HepG2 (cell line): Measurements from ENCODE around the gene AK6. TPM values are rescaled to one million over a fixed set of nuclear protein-coding genes. Genes with fewer than 3 reads are reported as not detected.

ENCODE experiments used
- HOMEZ ChIP-seq: IDR thresholded peaks from 2 replicates; pipeline ENCODE4 v1.6.1; 2016; ENCODE audit warnings: low read depth
- MYC ChIP-seq: sonication (generic); formaldehyde crosslinking; IDR thresholded peaks from 2 replicates; pipeline ENCODE4 v1.9.0; 2021; ENCODE audit warnings: missing genetic modification reagents, borderline replicate concordance
- RFX1 ChIP-seq: fragments of 450-650 bp; IDR thresholded peaks from 2 replicates; pipeline ENCODE4 v1.6.1; 2017
- ZNF10 ChIP-seq: sonication (generic); formaldehyde crosslinking; IDR thresholded peaks from 2 replicates; pipeline ENCODE4 v1.4.0; 2020; ENCODE audit warnings: mild to moderate bottlenecking, low read depth, missing genetic modification reagents, borderline replicate concordance
- ZNF776 ChIP-seq: sonication (generic); formaldehyde crosslinking; IDR thresholded peaks from 2 replicates; pipeline ENCODE4 v1.4.0; 2020; ENCODE audit warnings: mild to moderate bottlenecking, missing genetic modification reagents
- polyA plus RNA-seq, 8 experiments: library from polyadenylated mRNA; depleted of rRNA in 3 of 8; stranded (reverse) in 7 of 8; unstranded in 1 of 8; fragments of >200 nt; fragmentation: Illumina TruSeq in 4 of 8; extraction: Trizol in 4 of 8; gene quantifications; 2 replicates each; pipeline versions ENCODE4 v1.2.1 to v1.2.3, GENCODE V29; 2011 to 2016; ENCODE audit warnings: low read depth in 4 of 8, missing spikeins in 1 of 8, mixed read lengths in 1 of 8; ENCODE audit not compliant: insufficient read depth in 1 of 8
- total RNA-seq, 5 experiments: library from RNA; depleted of rRNA; stranded (reverse); fragments of >200 nt; fragmentation: Illumina TruSeq; extraction: Trizol; gene quantifications; 2 replicates each; pipeline ENCODE4 v1.2.3, GENCODE V29; 2016; ENCODE audit warnings: low read depth in 1 of 5
- TF ChIP-seq, protein P1 (sequence below): sonication (generic); formaldehyde crosslinking; IDR thresholded peaks from 2 replicates; pipeline ENCODE4 v1.9.0; 2021; ENCODE audit warnings: mild to moderate bottlenecking, missing genetic modification reagents
- TF ChIP-seq, protein P2 (sequence below): sonication (generic); formaldehyde crosslinking; IDR thresholded peaks from 2 replicates; pipeline ENCODE4 v1.8.0; 2022; ENCODE audit warnings: missing genetic modification reagents, low read depth, mild to moderate bottlenecking, borderline replicate concordance
- TF ChIP-seq, protein P3 (sequence below): sonication (generic); formaldehyde crosslinking; IDR thresholded peaks from 2 replicates; pipeline ENCODE4 v1.4.0; 2020; ENCODE audit warnings: mild to moderate bottlenecking, missing genetic modification reagents, borderline replicate concordance

AK6 gene
- total and polyA plus RNA-seq, 2 of the 13 experiments (the other 11 are each of a cell fraction or from before 2014, with no cell fraction given): 31.1 to 77.2 TPM

GRCh38 chr5:69414885-69415583, 45.7 kb upstream of the AK6 start, which contains the start of gene MARVELD2 (continued):
- TF ChIP-seq, protein P1, sequence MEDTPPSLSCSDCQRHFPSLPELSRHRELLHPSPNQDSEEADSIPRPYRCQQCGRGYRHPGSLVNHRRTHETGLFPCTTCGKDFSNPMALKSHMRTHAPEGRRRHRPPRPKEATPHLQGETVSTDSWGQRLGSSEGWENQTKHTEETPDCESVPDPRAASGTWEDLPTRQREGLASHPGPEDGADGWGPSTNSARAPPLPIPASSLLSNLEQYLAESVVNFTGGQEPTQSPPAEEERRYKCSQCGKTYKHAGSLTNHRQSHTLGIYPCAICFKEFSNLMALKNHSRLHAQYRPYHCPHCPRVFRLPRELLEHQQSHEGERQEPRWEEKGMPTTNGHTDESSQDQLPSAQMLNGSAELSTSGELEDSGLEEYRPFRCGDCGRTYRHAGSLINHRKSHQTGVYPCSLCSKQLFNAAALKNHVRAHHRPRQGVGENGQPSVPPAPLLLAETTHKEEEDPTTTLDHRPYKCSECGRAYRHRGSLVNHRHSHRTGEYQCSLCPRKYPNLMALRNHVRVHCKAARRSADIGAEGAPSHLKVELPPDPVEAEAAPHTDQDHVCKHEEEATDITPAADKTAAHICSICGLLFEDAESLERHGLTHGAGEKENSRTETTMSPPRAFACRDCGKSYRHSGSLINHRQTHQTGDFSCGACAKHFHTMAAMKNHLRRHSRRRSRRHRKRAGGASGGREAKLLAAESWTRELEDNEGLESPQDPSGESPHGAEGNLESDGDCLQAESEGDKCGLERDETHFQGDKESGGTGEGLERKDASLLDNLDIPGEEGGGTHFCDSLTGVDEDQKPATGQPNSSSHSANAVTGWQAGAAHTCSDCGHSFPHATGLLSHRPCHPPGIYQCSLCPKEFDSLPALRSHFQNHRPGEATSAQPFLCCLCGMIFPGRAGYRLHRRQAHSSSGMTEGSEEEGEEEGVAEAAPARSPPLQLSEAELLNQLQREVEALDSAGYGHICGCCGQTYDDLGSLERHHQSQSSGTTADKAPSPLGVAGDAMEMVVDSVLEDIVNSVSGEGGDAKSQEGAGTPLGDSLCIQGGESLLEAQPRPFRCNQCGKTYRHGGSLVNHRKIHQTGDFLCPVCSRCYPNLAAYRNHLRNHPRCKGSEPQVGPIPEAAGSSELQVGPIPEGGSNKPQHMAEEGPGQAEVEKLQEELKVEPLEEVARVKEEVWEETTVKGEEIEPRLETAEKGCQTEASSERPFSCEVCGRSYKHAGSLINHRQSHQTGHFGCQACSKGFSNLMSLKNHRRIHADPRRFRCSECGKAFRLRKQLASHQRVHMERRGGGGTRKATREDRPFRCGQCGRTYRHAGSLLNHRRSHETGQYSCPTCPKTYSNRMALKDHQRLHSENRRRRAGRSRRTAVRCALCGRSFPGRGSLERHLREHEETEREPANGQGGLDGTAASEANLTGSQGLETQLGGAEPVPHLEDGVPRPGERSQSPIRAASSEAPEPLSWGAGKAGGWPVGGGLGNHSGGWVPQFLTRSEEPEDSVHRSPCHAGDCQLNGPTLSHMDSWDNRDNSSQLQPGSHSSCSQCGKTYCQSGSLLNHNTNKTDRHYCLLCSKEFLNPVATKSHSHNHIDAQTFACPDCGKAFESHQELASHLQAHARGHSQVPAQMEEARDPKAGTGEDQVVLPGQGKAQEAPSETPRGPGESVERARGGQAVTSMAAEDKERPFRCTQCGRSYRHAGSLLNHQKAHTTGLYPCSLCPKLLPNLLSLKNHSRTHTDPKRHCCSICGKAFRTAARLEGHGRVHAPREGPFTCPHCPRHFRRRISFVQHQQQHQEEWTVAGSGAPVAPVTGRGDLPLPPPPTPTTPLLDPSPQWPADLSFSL (CRISPR knock-in tag): 0 out of 2 replicates have a peak, but pooled peaks have one; percentile 19
- TF ChIP-seq, protein P2, sequence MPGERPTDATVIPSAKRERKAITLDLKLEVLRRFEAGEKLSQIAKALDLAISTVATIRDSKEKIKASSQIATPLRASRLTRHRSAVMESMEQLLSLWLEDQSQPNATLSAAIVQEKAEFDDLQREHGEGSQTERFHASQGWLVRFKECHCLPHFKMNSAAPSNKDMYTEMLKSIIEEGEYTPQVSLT (CRISPR knock-in tag): no peak
- TF ChIP-seq MYC (CRISPR knock-in tag) (peak; percentile 86), HOMEZ (CRISPR knock-in tag) (peak; percentile 35; the same call in 1 of the 2 replicates), RFX1 (no peak), ZNF776 (CRISPR knock-in tag) (peak; percentile 68; the same call in 1 of the 2 replicates), ZNF10 (CRISPR knock-in tag) (no peak)
- TF ChIP-seq, protein P3, sequence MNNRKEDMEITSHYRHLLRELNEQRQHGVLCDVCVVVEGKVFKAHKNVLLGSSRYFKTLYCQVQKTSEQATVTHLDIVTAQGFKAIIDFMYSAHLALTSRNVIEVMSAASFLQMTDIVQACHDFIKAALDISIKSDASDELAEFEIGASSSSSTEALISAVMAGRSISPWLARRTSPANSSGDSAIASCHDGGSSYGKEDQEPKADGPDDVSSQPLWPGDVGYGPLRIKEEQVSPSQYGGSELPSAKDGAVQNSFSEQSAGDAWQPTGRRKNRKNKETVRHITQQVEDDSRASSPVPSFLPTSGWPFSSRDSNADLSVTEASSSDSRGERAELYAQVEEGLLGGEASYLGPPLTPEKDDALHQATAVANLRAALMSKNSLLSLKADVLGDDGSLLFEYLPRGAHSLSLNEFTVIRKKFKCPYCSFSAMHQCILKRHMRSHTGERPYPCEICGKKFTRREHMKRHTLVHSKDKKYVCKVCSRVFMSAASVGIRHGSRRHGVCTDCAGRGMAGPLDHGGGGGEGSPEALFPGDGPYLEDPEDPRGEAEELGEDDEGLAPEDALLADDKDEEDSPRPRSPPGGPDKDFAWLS (CRISPR knock-in tag): no peak
